ENCODE data around the gene MTG2.

Gene MTG2

DNA sequence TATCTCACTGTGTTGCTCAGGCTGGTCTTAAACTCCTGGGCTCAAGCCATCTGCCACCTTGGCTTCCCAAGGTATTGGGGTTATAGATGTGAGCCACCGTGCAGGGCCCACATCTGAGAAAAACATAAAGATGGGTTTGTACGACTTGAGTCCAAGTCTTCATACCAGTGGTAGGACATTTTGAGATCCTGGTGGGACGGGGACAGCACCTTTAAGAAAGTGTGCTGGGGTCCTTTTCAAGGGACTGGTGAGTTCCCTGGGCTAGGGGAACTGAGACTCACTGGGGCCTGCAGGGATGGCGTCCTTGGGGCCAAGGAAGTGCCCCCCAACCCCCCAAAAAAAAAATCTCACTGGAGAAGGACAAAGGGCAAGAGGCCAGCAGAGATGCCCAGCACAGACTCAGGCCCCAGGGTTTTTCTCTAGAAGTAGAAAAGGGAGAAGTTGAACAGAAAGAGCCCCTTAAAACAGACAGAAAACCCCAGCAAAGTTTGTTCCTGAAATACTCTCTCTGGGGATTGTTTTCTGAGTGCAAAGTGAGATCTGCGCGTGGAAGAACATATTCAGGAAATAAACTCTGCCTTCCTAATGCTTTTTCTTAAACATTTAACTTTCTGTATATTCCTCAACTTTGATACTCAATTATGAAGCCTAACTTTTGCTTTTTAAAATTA is 66.2 kb downstream of the MTG2 start:
- Histone ChIP-seq H3K4me3 (no peak overlapping the region), H3K27ac (peak overlapping the region; percentile 22; the same call in 1 of the 2 replicates), H3K4me2 (peak overlapping the region; percentile 87), H3K9ac (0 out of 2 replicates have a peak overlapping the region, but pooled peaks have one; percentile 34), H3K4me1 (peaks cover 82% of the 10 kb centered on the region), H3K27me3 (peaks cover 7% of the 10 kb centered on the region; the same call in 1 of the 2 replicates), H3K36me3 (peaks cover 14% of the 10 kb centered on the region), H4K20me1 (peaks cover 100% of the 10 kb centered on the region), H3K9me3 (no peaks in the 10 kb centered on the region)
- TF ChIP-seq Cebpa-rat (IDR thresholded peaks at IDR 0.05) = no peak

DNA sequence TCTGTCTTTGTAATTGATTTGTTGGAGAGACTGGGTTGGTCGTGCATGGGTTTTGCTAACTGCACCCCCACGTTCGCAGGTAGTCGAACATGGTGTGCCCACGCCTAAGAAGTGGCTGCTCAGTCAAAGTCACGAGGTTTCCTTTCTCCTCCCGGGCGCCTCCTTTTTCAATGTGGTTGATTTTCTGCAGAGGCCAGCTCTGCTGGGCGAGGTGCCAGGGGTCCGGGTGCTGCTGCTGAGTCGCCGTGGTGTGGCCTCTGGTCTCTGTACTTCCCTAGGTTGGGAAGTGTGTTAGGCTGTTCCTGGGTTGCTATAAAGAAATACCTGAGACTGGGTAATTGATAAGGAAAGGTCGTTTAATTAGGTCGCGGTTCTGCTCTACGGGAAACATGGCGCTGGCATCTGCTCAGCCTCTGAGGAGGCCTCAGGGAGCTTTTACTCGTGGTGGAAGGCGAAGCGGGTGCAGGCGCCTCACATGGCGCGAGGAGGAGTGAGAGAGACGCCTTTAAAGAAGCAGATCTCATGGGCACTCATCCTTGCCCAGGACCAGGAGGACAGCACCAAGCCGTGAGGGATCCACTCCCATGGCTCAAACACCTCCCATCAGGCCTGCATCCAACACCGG is 69.6 kb downstream of the MTG2 start:
- no peak overlapping the region for H3K27ac ChIP-seq
- no peak for TF ChIP-seq Cebpa-rat (IDR thresholded peaks at IDR 0.05)
- peaks cover 66% of the 10 kb centered on the region for H3K4me1 ChIP-seq
- H3K27me3 ChIP-seq = no peaks in the 10 kb centered on the region
- peaks cover 100% of the 10 kb centered on the region for H4K20me1 ChIP-seq
- no peak overlapping the region for H3K9ac ChIP-seq
- H3K4me3 ChIP-seq = no peak overlapping the region
- H3K4me2 ChIP-seq = no peak overlapping the region
- H3K9me3 ChIP-seq = no peaks in the 10 kb centered on the region
- peaks cover 24% of the 10 kb centered on the region for H3K36me3 ChIP-seq

Data from BLaER1 (cell line).